SU-DHL-6 (cell line): ENCODE measurements around the gene ATP11A.

Source experiments
- EZH2phosphoT487 ChIP-seq: fragments of 200-600 bp; sonication (generic), shearing (Covaris generic); conservative IDR thresholded peaks from 2 replicates; pipeline ENCODE4 v1.6.1; 2018; ENCODE audit warnings: mild to moderate bottlenecking, antibody characterized with exemption, low read length, moderate library complexity, mixed read lengths
- TF ChIP-seq, protein P1 (sequence below): fragments of 200-600 bp; sonication (generic); IDR thresholded peaks from one replicate; pipeline ENCODE4 v1.5.1; 2017; ENCODE audit warnings: antibody characterized with exemption, mild to moderate bottlenecking, low read length, moderate library complexity; ENCODE audit not compliant: insufficient read depth, poor library complexity, severe bottlenecking

DNA sequence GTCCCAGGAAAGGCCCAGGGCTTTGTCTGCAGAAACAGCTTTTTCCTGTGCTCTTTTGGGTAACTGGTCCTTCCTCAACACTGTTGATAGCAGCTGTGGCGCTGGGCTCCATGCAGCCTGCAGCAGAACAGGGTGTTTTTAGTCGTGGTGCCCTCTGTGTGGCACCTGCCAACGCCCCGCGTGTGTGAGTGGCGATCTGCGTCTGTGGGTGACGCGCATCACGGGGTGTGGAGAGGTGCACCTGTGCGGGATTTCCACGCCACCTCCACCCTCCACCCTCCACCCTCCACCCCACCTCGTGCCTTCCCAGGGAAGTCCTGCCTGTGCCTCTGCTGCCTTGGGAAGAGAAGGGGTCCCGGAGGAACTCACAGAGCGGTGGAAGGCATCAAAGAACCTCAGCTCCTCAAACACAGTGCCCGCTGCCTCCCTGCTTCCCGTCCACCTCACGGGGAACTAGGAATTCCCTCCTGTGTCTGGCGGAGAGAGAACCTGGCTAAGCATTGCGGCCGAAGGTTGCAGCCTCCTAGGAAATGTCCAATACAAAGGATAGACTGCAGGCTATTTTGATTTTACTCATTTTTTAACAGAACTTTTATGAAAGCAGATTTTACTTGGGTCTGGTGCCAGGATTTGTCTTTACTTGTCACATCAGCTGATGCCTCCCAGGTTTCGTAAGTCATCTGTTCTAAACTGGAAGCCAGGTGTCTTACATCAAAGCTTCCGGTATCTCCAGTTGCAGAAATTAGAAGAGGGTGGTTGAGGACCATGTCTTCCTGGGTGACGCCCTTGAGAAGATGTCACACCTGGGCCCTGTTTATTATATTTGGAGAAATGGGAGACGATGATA lies 84.0 kb downstream of the ATP11A start:
- TF ChIP-seq, protein P1, sequence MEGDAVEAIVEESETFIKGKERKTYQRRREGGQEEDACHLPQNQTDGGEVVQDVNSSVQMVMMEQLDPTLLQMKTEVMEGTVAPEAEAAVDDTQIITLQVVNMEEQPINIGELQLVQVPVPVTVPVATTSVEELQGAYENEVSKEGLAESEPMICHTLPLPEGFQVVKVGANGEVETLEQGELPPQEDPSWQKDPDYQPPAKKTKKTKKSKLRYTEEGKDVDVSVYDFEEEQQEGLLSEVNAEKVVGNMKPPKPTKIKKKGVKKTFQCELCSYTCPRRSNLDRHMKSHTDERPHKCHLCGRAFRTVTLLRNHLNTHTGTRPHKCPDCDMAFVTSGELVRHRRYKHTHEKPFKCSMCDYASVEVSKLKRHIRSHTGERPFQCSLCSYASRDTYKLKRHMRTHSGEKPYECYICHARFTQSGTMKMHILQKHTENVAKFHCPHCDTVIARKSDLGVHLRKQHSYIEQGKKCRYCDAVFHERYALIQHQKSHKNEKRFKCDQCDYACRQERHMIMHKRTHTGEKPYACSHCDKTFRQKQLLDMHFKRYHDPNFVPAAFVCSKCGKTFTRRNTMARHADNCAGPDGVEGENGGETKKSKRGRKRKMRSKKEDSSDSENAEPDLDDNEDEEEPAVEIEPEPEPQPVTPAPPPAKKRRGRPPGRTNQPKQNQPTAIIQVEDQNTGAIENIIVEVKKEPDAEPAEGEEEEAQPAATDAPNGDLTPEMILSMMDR, result no peak
- TF ChIP-seq EZH2phosphoT487, result no peak
